Calu3 (cell line): ENCODE results near the gene KCNJ10. TPM values are rescaled to one million over a fixed set of nuclear protein-coding genes. Genes with fewer than 3 reads are reported as not detected.

Experiments used
- BruUV-seq: library from RNA; stranded (reverse); fragments of 400-500 nt; replicated peaks from 2 replicates; lab custom pipeline; 2021; lab: Mats Ljungman, UMichigan
- CTCF ChIA-PET: fragments of 300-600 bp; sonication (Branson Sonifier 250); formaldehyde crosslinking; loops from one replicate; lab custom pipeline; 2022; ENCODE audit warnings: antibody characterized with exemption; lab: Charles Lee
- DNase-seq: peaks from one replicate; pipeline ENCODE4 v3.0.0; 2022
- H3K27ac Mint-ChIP-seq: one replicate; pipeline ENCODE4 v1.8.0; 2022; ENCODE audit warnings: mixed read lengths; ENCODE audit not compliant: unreplicated experiment
- H3K27me3 Mint-ChIP-seq: one replicate; pipeline ENCODE4 v1.8.0; 2022; ENCODE audit warnings: mixed read lengths; ENCODE audit not compliant: unreplicated experiment
- H3K36me3 Mint-ChIP-seq: one replicate; pipeline ENCODE4 v1.8.0; 2022; ENCODE audit warnings: mild to moderate bottlenecking, moderate library complexity, mixed read lengths; ENCODE audit not compliant: insufficient read depth, unreplicated experiment
- H3K4me1 Mint-ChIP-seq: one replicate; pipeline ENCODE4 v1.8.0; 2022; ENCODE audit warnings: mild to moderate bottlenecking, low read depth, mixed read lengths; ENCODE audit not compliant: unreplicated experiment
- H3K4me3 Mint-ChIP-seq: one replicate; pipeline ENCODE4 v1.8.0; 2022; ENCODE audit warnings: mild to moderate bottlenecking, low read depth, moderate library complexity, mixed read lengths; ENCODE audit not compliant: unreplicated experiment
- H3K9me3 Mint-ChIP-seq: one replicate; pipeline ENCODE4 v1.8.0; 2022; ENCODE audit warnings: low read depth, mixed read lengths; ENCODE audit not compliant: unreplicated experiment
- intact Hi-C: fragments of 100-400 bp; cut with micrococcal nuclease; formaldehyde crosslinking; loops from one replicate; pipeline ENCODE4 v1.10.0; 2022; ENCODE audit not compliant: unreplicated experiment
- total RNA-seq: library from RNA; stranded (reverse); gene quantifications from 2 replicates; pipeline ENCODE4 v1.2.3, GENCODE V29; 2022
- TF ChIP-seq, protein P1 (sequence below): fragments of 200-600 bp; IDR thresholded peaks from one replicate; pipeline ENCODE4 v1.8.0; 2022; ENCODE audit warnings: antibody characterized with exemption; ENCODE audit not compliant: unreplicated experiment

Gene KCNJ10
- total RNA-seq, 1 experiment from 2014 or later, result not detected

DNA sequence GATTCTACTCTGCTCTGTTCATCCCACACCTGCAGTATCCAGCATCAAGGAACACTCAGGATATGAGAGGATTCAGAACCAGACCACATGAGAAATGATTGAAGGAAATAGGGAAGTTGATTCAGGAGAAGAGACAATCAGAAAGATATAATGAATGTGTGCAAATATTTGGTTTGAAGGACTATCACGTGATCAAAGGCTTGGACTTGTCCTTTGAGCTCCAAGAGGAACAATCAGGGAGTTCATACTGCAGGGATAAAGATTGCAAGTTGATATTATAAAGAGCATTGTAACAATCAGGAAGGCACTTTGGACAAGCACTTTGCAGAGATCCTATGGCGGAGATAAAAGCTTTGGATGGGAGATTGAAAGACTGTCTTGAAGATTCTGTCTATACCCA, 24.3 kb downstream of the KCNJ10 start:
- DNase-seq, result no peak
- no peak overlapping the region for H3K4me3 Mint-ChIP-seq
- H3K4me1 Mint-ChIP-seq, result peaks cover 8% of the 10 kb centered on the region
- CTCF ChIA-PET, result interaction anchor here (1.5 to 1.6 kb wide), 4 partner anchors 13 to 148 kb away, joined by 3 to 21 read pairs (median 4); partner anchors contain the start of gene KCNJ10
- no peak overlapping the region for H3K27ac Mint-ChIP-seq
- intact Hi-C loops, result loop anchor here (1.0 to 2.0 kb wide), 2 partner anchors 33 to 207 kb away; no protein-coding TSS in a partner anchor
- H3K27me3 Mint-ChIP-seq, result peaks cover 74% of the 10 kb centered on the region
- BruUV-seq, result no TSS peak
- no peaks in the 10 kb centered on the region for H3K36me3 Mint-ChIP-seq
- no peaks in the 10 kb centered on the region for H3K9me3 Mint-ChIP-seq
- TF ChIP-seq, protein P1, sequence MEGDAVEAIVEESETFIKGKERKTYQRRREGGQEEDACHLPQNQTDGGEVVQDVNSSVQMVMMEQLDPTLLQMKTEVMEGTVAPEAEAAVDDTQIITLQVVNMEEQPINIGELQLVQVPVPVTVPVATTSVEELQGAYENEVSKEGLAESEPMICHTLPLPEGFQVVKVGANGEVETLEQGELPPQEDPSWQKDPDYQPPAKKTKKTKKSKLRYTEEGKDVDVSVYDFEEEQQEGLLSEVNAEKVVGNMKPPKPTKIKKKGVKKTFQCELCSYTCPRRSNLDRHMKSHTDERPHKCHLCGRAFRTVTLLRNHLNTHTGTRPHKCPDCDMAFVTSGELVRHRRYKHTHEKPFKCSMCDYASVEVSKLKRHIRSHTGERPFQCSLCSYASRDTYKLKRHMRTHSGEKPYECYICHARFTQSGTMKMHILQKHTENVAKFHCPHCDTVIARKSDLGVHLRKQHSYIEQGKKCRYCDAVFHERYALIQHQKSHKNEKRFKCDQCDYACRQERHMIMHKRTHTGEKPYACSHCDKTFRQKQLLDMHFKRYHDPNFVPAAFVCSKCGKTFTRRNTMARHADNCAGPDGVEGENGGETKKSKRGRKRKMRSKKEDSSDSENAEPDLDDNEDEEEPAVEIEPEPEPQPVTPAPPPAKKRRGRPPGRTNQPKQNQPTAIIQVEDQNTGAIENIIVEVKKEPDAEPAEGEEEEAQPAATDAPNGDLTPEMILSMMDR, result no peak

DNA sequence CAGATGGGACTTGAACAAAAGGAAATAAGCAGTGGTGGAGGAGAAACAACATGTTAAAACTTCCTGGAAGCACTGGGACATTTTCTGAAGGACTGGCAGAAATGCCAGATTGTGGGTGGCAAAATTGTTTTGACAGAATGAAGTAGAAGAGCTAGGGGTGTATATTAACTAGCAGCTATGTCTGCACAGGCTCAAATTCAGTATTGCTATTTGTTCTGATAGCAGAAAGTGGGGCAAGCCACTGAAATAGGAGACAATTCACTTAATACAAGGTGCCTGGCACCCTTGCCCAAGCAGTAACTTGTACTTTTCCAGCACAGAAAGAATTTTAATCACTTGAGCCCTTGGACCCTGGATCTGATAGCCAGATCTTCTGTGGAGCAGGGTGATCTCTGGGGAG, 26.4 kb downstream of the KCNJ10 start:
- CTCF ChIA-PET, result no interaction called here

DNA sequence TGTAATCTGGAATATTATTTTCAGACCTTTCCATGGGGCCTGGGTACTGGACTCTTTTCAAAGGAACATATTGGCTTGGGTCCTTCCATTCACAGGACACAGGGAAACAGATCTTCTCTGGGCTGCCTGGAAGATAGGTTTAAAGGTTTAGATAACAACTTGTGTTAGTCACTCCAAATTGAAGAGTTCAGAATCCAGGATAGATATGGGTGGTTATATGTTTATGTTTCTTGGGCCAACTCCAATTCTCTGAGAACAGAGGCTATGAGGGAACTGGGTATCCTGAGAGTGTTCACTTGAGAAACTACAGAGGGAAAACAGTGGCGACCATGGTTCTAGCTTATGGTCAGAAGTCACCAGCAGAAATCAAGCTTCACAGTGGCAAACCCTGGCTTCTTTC, 29.5 kb downstream of the KCNJ10 start:
- H3K4me1 Mint-ChIP-seq, result no peaks in the 10 kb centered on the region
- CTCF ChIA-PET, result interaction anchor here (1.0 kb wide), 1 partner anchor 250 kb away, joined by 3 read pairs; no protein-coding TSS in a partner anchor
- H3K4me3 Mint-ChIP-seq, result no peak overlapping the region
- BruUV-seq, result no TSS peak
- no peaks in the 10 kb centered on the region for H3K9me3 Mint-ChIP-seq
- peaks cover 24% of the 10 kb centered on the region for H3K27me3 Mint-ChIP-seq
- H3K36me3 Mint-ChIP-seq, result no peaks in the 10 kb centered on the region
- TF ChIP-seq, protein P1, result no peak
- no peak overlapping the region for H3K27ac Mint-ChIP-seq
- intact Hi-C loops, result no loop called here
- DNase-seq, result no peak

More for the DNA sequence above, 26.4 kb downstream of the KCNJ10 start:
- Mint-ChIP-seq H3K9me3 (no peaks in the 10 kb centered on the region), H3K27ac (no peak overlapping the region), H3K4me1 (peaks cover 8% of the 10 kb centered on the region), H3K27me3 (peaks cover 53% of the 10 kb centered on the region), H3K36me3 (no peaks in the 10 kb centered on the region), H3K4me3 (no peak overlapping the region)
- intact Hi-C loops, result no loop called here
- BruUV-seq, result no TSS peak
- TF ChIP-seq, protein P1, result no peak
- no peak for DNase-seq

GRCh38 chr1:160032165-160032820, 37.7 kb downstream of the KCNJ10 start:
- Mint-ChIP-seq H3K36me3 (peaks cover 26% of the 10 kb centered on the region), H3K4me1 (peaks cover 18% of the 10 kb centered on the region), H3K9me3 (no peaks in the 10 kb centered on the region), H3K27ac (peak overlapping the region; percentile 88), H3K4me3 (peak overlapping the region; percentile 98), H3K27me3 (no peaks in the 10 kb centered on the region)
- DNase-seq, result no peak
- intact Hi-C loops, result loop anchor here (5.0 kb wide), 1 partner anchor 45 kb away; no protein-coding TSS in a partner anchor
- TF ChIP-seq, protein P1, result no peak
- BruUV-seq, result no TSS peak
- CTCF ChIA-PET, result interaction anchor here (0.6 to 1.3 kb wide), 4 partner anchors 16 to 211 kb away, joined by 3 to 4 read pairs (median 3); no protein-coding TSS in a partner anchor
